Urinary bladder (tissue), 4 donors: ENCODE results near the gene ELAVL4. TPM values are rescaled to one million over a fixed set of nuclear protein-coding genes. Genes with fewer than 3 reads are reported as not detected.

Source experiments
- DNase-seq: peaks from one replicate; pipeline ENCODE4 v3.0.0-alpha.2; 2015; ENCODE audit errors: extremely low spot score
- H3K27ac ChIP-seq: one replicate; pipeline ENCODE4 v1.5.1; 2013; ENCODE audit warnings: low read depth, mild to moderate bottlenecking, moderate library complexity
- H3K36me3 ChIP-seq: one replicate; pipeline ENCODE4 v1.6.1; 2013; ENCODE audit warnings: mild to moderate bottlenecking, moderate library complexity; ENCODE audit not compliant: insufficient read depth
- H3K4me1 ChIP-seq: one replicate; pipeline ENCODE4 v1.6.1; 2013; ENCODE audit warnings: mild to moderate bottlenecking, moderate library complexity; ENCODE audit not compliant: insufficient read depth
- H3K4me3 ChIP-seq: one replicate; pipeline ENCODE4 v1.5.1; 2013; ENCODE audit warnings: low read depth, low read length
- WGBS: extraction: QIAGEN DNeasy Blood & Tissue Kit; methylation state at CpG from one replicate; pipeline ENCODE4 v1.1.7; 2013; 5-methylcytosine and 5-hydroxymethylcytosine counted together
- polyA plus RNA-seq: library from polyadenylated mRNA; stranded (reverse); fragments of 200-250 nt; gene quantifications from one replicate; pipeline ENCODE4 v1.2.3, GENCODE V29; 2013
- total RNA-seq: library from RNA; depleted of rRNA; stranded (reverse); fragments of >200 nt; gene quantifications from one replicate; pipeline ENCODE4 v1.2.3, GENCODE V29; 2014
- donor health status: healthy with polysubstance abuse.
- donor health status: healthy.

The ELAVL4 gene
- total and polyA plus RNA-seq, 2 donors, result 1.2 to 5.7 TPM

DNA sequence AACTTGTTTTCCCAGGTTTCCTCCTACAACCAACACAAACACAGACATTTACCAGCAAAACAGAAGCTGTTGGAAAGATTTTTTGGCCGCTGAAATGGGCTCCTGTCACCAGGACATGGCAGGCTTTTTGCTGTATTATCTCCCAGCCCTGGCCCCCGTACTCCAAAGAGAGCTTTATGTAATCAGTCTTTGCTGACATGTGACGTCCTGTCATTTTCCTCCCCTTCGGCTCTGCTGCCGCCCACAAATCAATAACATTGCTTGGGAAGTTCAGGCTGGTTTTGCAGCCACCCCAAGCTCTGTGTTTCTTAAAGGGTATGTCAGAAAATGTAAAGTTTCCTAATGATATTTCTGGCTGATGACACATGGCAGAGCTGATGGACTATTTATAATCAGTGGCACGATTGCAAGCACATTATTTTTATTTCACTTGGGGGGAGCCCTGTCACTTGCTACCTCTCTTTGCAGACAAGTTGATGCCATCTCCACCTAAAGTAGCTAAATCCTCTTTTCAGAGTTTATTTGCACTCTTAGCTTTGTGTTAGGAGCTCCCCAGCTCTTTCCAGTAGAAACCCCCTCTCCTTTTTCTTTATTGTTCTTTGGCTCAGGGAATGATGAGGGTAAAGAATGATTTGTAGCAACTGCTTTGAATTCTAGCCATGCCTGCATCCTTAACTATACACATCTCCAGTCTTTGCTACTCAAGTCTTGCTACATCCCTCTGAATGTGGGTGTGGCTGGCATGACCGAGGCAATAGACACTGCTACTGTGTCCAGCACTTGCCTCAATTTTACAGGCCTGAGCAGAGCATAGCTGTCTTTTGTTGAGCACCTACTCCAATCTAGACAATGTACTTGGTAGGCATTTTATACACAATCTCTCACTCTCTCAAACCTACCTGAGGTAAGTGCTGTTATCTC is 67.3 kb downstream of the ELAVL4 start:
- Histone ChIP-seq H3K4me1 (no peaks in the 10 kb centered on the region), H3K27ac (no peak overlapping the region), H3K36me3 (no peaks in the 10 kb centered on the region), H3K4me3 (no peak overlapping the region)
- DNase-seq, result no peak
- 30% methylated on average over 7 of the region's 7 CpGs for WGBS

- Histone ChIP-seq H3K4me3 (no peak overlapping the region), H3K4me1 (no peaks in the 10 kb centered on the region), H3K36me3 (no peaks in the 10 kb centered on the region), H3K27ac (no peak overlapping the region)
- 64% methylated on average over 6 of the region's 6 CpGs for WGBS
- DNase-seq, result no peak
Measured at GRCh38 chr1:50177994-50178393, 69.3 kb downstream of the ELAVL4 start.

- Histone ChIP-seq H3K4me1 (no peaks in the 10 kb centered on the region), H3K27ac (no peak overlapping the region), H3K36me3 (no peaks in the 10 kb centered on the region), H3K4me3 (no peak overlapping the region)
- WGBS, result 33% methylated on average over 2 of the region's 2 CpGs
- no peak for DNase-seq
Measured at GRCh38 chr1:50179639-50180038, 70.9 kb downstream of the ELAVL4 start.

GRCh38 chr1:50180367-50180766 is 71.6 kb downstream of the ELAVL4 start:
- 83% methylated on average over 1 of the region's 1 CpG for WGBS
- Histone ChIP-seq H3K4me3 (no peak overlapping the region), H3K4me1 (no peaks in the 10 kb centered on the region), H3K27ac (no peak overlapping the region), H3K36me3 (no peaks in the 10 kb centered on the region)
- no peak for DNase-seq

- DNase-seq, result no peak
- Histone ChIP-seq H3K36me3 (no peaks in the 10 kb centered on the region), H3K4me3 (no peak overlapping the region), H3K27ac (no peak overlapping the region), H3K4me1 (no peaks in the 10 kb centered on the region)
- WGBS, result 33% methylated on average over 3 of the region's 3 CpGs
Measured at GRCh38 chr1:50181027-50181663, 72.4 kb downstream of the ELAVL4 start.

DNA sequence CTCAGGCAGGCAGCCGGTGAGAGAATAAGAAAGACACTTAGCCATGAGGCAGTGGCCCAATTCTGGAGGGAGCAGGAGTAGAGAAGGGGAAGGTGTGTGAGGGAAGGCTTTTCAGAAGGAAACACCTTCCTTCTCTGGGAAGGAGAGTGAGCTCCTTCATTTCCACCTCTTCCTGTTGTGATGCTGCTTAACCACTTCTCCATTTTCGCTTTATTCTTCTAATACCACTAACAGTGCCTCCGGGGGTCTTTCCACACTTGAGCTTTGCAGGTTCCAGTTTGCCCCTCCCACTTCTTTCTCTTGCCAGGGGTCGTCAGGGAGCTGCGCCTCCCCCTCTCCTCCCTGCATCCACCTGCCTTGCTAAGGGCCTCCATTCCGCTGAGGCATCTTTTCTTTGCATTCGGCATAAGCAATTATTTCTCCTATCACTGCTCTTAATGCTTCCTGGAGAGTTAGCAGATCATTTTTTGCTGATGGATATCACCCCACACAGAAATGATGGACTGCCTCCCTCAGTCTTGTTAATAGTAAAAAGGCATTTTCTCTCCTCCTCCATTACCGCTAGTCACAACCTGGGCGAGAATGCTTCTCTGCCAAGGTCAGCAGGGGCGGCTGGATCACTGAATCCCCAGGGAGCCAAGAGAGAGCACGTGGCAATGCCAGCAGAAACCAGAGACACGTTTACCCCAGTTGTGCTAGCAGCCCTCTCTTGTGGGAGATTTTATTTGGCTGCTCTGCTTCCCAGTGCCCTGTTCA is 74.8 kb downstream of the ELAVL4 start:
- DNase-seq, result no peak
- 36% methylated on average over 12 of the region's 12 CpGs for WGBS
- no peaks in the 10 kb centered on the region for H3K4me1 ChIP-seq
- H3K27ac ChIP-seq, result no peak overlapping the region
- no peak overlapping the region for H3K4me3 ChIP-seq
- H3K36me3 ChIP-seq, result no peaks in the 10 kb centered on the region

DNA sequence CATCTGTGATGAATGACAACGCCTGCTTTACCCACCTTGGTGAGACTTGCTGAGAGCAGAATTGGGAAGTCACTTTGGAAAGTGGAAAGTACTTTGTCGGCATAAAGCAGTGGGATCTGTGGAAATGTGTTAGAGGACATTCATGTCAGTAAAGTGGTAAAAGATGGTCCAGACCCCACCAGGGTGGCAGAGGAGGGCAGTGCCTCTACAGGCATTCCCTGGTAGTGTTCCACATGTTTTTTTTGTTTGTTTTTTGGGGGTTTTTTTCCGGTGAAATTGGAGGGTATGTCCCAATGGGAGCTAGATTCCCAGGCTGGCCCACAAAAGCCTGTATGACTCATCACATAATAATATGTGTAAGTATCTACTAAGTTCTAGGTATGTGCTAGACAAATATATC is 80.6 kb downstream of the ELAVL4 start:
- no peak overlapping the region for H3K4me3 ChIP-seq
- no peaks in the 10 kb centered on the region for H3K36me3 ChIP-seq
- DNase-seq, result no peak
- no peak overlapping the region for H3K27ac ChIP-seq
- 85% methylated on average over 3 of the region's 3 CpGs for WGBS
- no peaks in the 10 kb centered on the region for H3K4me1 ChIP-seq

DNA sequence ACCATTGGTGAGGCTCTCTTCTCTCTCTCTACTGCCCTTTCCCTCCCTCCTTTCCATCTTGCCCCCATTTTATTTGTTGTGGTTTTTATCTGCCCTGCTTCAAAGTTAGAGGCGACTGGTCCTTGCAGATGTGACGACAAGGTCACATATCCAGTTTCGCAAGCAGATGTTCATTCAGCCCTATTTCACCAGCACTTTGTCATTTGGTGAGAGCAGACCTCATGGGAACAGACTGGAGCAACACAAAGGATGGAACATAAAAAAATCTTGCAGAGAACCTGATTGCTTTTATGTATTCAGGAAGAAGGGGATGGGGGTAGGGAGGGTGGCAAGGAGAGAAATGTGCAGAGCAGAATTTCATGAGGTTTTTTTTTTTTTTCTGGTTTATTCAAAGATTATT is 84.3 kb downstream of the ELAVL4 start:
- no peaks in the 10 kb centered on the region for H3K36me3 ChIP-seq
- WGBS, result 24% methylated on average over 3 of the region's 3 CpGs
- H3K4me3 ChIP-seq, result no peak overlapping the region
- no peak for DNase-seq
- no peaks in the 10 kb centered on the region for H3K4me1 ChIP-seq
- H3K27ac ChIP-seq, result no peak overlapping the region

GRCh38 chr1:50195205-50195604 is 86.5 kb downstream of the ELAVL4 start:
- Histone ChIP-seq H3K36me3 (no peaks in the 10 kb centered on the region), H3K27ac (no peak overlapping the region), H3K4me1 (no peaks in the 10 kb centered on the region), H3K4me3 (no peak overlapping the region)
- DNase-seq, result no peak
- 76% methylated on average over 2 of the region's 2 CpGs for WGBS

- Histone ChIP-seq H3K36me3 (no peaks in the 10 kb centered on the region), H3K4me3 (no peak overlapping the region), H3K27ac (no peak overlapping the region), H3K4me1 (no peaks in the 10 kb centered on the region)
- no peak for DNase-seq
- 29% methylated on average over 1 of the region's 1 CpG for WGBS
Measured at GRCh38 chr1:50196081-50196480, 87.4 kb downstream of the ELAVL4 start.

DNA sequence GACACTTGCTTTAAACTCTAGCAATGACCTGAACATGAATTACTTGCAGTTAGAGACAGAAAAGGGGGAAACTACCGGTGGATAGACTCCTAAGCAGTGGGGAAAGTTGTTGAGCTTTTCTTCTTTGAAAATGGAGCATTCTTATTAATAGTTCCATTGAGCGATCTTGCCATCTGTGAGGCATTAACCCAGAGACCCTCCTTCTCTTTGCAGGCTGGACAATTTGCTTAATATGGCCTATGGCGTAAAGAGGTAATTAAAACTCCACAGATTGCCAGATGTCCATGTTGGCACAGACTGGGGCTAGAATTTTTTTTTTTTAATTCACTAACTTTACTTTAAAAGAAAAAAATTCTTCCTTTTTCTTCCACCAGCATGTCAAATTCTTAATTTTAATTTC is 88.5 kb downstream of the ELAVL4 start:
- 75% methylated on average over 3 of the region's 3 CpGs for WGBS
- Histone ChIP-seq H3K36me3 (no peaks in the 10 kb centered on the region), H3K4me3 (no peak overlapping the region)

DNA sequence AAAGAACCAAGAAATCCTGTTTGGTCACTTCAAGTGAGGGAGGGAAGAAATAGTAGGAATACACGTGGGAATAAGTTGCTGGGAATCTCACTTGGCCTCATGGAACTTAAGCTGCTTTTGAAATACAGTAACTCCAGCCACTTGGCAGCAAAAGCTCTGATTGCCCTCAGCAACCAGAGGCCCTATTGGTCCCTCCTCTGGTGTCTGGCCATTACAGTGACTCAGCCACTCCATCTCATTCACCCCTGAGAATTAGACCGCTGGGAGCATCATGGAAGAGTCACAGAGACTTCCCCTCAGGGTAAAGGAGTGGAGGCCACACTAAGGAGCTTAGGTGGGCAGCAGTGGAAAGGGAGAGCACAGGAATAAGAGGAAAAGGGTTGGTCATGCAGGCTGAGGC is 99.6 kb downstream of the ELAVL4 start:
- no peak overlapping the region for H3K4me3 ChIP-seq
- WGBS, result 57% methylated on average over 2 of the region's 2 CpGs
- H3K4me1 ChIP-seq, result no peaks in the 10 kb centered on the region
- H3K27ac ChIP-seq, result no peak overlapping the region
- no peaks in the 10 kb centered on the region for H3K36me3 ChIP-seq
- DNase-seq, result no peak

More for the DNA sequence above, 88.5 kb downstream of the ELAVL4 start:
- no peaks in the 10 kb centered on the region for H3K4me1 ChIP-seq
- H3K27ac ChIP-seq, result no peak overlapping the region
- DNase-seq, result no peak

GRCh38 chr1:50208756-50209155 is 100.0 kb downstream of the ELAVL4 start:
- Histone ChIP-seq H3K4me1 (no peaks in the 10 kb centered on the region), H3K36me3 (no peaks in the 10 kb centered on the region), H3K27ac (no peak overlapping the region), H3K4me3 (no peak overlapping the region)
- 42% methylated on average over 1 of the region's 1 CpG for WGBS
- DNase-seq, result no peak

DNA sequence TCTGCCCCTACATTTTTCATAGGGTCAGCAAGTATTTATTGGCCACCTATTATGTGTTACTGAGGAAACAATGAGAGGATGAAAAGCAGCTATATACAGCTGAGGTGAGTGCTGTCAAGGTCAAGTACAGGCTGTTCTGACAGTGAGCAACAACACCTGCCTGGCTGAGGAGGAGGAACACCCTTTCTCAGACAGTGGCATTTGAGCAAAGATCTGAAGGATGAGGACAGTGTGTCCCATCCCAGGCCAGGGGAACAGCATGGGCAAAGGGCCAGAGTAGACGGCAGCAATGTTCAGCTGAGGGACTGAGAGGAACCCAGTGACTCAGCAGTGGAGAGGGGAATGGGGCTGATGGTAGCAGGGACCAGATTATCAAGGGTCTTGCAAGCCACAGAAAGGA is 101.0 kb downstream of the ELAVL4 start:
- no peaks in the 10 kb centered on the region for H3K36me3 ChIP-seq
- H3K27ac ChIP-seq, result no peak overlapping the region
- 63% methylated on average over 1 of the region's 1 CpG for WGBS
- DNase-seq, result no peak
- no peak overlapping the region for H3K4me3 ChIP-seq
- H3K4me1 ChIP-seq, result no peaks in the 10 kb centered on the region
